ENCODE data around the gene VGF.
A peak's percentile ranks its signal among the peaks of the same experiment; 100 is the strongest.
"Not testable (repeated sequence)": the region's sequence is repeated elsewhere in the genome, so short reads cannot be mapped to it uniquely, and the experiment has no call there.

Gene VGF

GRCh38 chr7:101165075-101165957 lies at the start of gene VGF:
Gene VGF, minus strand, starts transcription at chr7:101165569. Its CDS starts 726 bp downstream, at chr7:101164843.
- peak; percentile 88 for DNase-seq (ENCODE audit: low spot score)

DNA sequence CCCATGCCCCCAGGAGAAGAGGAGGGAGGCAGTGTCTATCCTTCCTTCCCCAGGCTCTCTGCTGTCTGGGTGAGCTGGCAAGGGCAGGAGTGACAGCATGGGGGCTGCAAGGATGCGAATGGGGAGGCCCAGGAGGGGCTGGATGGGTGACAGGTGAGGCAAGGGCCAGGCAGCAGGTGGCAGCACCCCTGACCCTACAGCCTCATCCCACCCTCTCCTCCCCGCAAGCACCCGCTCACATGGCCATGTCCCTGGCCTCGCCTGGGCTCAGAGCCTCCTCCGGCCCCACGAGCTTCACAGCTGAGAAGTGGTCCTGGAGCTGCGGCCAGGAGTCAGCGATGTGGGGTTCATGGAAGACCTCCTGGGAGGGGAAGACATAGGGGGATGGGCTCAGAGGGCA lies 46.6 kb upstream of the VGF start:
- DNase-seq (ENCODE audit: low spot score), result no peak

DNA sequence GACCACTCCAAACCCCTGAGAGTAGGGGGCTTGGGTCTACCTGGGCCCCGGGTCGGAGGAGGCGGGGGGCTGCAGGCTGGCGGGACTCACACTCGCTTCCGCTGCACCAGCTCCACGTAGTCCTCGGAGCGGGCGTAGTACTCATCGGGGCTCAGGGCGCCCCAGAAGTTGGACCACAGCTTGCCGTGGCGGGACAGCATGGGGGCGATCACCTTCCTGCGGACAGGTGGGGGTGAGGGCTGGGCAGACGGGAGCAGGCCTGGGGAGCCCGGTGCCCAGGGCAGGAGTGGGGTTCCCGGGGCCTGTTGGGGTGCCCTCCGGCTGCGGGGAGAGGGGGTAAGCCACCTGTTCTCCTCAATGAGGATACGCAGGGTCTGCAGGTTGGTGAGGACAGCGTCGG lies 46.1 kb upstream of the VGF start:
- DNase-seq (ENCODE audit: low spot score), result no peak

DNA sequence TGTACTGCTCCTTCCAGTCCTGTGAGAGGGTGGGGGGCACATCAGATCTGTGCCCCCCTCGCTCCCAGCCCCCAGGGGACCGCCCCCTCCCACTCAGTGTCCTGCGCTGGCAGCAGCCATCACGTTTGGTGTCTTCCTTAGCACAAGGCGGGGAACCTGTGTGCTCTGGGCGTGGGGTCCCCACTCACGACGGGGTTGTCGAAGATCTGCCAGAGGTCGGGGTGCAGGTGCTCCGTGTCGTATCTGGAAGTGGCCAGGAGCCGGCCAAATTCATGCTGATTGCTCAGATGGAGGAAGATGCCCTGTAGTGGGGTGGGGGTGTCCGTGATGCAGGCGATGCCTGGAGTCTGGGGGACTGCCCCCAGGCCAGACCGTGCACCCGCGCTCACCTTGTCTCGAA lies 44.8 kb upstream of the VGF start:
- peak; percentile 4 for DNase-seq (ENCODE audit: low spot score)

DNA sequence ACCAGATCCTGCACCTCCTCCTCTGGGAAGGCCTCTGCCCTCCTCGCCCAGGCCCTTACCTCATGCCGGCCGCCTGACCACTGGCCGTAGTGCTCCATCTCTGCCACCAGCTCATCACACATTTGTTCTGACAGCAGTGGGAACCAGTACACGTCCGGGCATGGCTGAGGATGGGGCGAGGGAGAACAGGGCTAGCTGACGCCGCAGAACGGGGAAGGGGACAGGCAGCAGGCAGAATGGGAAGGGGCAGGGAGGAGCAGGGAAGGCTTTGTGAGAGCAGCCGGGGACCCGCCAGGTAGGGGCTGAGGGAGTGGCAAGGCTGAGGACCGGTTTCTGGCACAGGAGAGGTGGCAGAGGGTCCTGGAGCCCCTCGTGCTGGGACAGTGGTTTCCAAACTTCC lies 43.4 kb upstream of the VGF start:
- no peak for DNase-seq (ENCODE audit: low spot score)

DNA sequence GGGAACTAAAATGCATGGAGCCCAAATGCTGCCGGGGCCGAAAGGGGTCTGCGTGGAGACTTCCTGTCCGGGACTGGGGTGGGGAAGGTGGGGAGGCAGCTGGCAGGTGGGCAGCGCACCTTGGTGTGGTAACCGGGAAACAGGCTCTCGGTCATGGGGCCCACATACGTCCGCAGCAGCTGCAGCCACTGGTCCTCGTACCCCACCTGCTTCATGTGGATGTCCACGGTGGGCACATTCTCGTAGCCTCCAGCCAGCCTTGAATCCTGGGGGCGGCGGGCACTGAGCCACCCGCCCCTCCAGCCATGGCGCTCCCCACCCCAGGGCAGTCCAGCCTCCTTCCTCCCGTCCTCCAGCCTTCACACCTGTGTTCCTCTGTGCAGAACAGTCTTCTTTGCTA lies 42.1 kb upstream of the VGF start:
- DNase-seq (ENCODE audit: low spot score), result no peak

DNA sequence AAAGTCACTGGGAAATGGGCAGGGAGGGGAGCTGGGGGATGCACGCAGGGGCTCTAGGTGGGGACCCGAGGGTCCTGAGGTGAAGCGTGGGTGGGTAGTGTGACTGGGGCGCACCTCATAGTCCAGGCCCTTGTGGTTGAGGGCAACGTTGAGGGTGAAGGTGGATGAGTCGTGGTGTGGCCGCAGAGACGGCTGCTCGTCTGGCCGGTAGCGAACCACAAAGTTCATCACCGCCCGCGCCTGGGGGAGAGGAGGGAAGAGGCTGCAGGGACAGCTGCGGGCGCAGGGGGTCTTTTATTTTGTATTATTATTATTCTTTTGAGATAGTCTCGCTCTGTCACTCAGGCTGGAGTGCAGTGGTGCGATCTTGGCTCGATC lies 41.3 kb upstream of the VGF start:
- DNase-seq (ENCODE audit: low spot score), result no peak

DNA sequence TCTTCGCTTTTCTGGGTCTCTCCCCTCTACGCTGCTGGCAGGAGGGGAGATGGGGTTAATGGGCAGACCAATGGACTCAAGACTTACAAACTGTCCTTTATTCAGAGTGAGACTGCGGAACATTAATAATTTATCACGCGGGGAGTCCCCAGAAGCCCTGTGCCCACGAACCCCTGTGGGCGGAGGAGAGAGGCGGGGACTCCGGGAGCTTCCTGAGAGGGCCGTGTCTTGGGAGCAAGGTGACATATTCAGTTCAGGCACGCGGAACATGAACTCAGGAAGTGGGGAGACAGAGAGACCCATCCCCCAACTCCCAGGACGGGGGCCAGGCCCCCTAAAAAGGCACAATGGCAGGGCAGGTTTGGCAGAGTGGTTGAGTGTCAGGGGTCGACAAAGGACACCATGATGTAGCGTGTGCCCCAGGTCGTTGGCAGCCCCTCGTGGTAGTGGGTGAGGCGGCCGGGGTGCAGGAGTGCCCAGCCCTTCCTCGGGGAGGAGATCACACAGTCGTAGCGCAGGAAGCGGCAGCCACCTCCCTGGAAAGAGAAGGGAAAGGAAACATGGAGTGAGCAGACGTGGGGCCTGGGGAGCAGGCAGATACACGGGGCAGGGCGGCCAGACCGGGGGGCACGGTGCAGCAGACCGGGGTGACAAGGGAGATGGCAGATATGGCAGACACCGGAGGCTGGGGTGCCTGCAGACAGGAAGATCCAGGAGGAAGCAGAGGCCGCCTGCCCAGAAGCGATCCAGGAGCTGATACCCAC lies 40.7 kb upstream of the VGF start:
- DNase-seq (ENCODE audit: low spot score), result no peak

DNA sequence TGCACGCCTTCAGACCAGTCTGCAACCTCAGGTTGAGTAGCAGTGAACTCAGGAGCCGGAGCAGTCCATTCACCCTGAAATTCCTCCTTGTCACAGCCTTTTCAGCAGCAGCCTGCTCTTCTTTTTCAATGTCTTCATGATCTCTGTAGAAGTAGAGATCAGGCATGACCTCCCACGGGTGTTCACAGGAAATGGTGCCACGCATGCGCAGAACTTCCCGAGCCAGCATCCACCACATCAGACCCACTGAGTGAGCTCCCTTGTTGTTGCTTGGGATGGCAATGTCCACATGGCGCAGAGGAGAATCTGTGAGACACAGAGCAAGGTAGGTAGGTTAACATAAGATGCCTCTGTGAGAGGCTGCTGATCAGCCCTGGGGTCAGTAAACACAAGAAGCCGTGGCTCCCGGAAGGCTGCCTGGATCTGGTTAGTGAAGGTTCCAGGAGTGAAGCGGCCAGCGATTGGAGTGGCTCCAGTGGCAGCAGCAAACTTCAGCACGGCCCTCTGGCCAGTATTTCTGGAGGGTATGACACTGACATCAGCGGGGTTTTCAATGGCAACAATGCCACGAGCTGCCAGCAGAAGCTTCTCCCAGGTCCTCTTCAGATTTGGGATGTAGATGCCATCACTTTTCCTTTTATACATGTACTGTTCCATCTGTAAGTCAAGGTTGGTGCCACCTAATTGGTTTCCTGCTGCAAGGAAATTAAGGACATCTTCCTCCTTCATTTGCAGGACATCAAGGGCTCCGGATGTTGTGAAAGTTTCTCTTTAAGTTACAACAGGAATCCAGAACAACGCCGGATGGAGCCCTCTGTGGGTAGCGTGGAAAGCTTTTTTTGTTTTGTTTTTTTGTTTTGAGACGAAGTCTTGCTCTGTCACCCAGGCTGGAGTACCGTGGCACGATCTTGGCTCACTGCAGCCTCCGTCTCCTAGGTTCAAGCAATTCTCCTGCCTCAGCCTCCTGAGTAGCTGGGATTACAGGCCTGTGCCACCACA lies 38.7 kb upstream of the VGF start:
- not testable (repeated sequence) for DNase-seq (ENCODE audit: low spot score)

GRCh38 chr7:101202603-101202918 lies 37.2 kb upstream of the VGF start:
- DNase-seq (ENCODE audit: low spot score), result no peak

DNA sequence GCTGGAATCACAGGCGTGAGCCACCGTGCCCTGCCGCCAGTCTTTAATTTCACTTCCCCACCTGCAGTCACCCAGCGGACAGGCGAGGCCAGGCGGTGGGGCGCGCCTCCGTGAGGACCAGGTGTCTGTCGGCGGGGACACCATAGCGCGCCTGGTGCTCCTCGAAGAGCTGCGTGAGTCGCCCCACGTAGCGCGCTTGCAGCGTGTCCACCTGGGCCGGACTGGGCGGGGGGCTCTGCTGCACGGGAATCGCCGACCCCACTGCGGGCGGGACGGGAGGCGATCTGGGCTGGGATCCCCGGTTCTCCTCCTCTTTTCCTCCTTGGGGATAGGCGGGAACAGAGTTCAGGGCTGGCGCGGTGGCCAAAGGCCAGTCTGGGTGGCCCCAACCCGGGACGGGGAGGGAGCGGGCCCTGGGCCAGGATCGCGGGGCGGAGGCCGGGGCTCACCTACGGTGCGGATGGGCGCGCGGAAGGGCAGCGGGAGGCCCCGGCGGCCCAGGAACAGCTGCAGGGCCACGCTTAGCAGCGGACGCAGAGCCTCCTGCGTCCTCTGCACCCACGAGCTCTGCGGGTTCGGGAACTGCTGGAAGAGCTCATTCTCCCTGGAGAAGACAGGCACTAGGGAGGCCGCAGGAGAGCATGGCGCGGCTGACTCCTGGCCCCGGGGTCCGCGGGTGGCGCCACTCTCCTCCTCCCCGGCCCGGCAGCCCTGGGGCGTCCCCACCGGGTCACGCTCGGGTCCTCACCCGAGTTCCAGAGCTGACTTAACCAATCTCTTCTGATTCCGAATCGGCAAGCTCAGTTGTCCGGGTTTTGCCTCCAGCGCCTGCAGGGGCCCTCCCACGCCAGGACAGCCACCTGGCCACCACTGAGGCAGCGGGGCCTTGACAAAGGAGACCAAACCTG lies 36.6 kb upstream of the VGF start:
- DNase-seq (ENCODE audit: low spot score), result peak; percentile 72

DNA sequence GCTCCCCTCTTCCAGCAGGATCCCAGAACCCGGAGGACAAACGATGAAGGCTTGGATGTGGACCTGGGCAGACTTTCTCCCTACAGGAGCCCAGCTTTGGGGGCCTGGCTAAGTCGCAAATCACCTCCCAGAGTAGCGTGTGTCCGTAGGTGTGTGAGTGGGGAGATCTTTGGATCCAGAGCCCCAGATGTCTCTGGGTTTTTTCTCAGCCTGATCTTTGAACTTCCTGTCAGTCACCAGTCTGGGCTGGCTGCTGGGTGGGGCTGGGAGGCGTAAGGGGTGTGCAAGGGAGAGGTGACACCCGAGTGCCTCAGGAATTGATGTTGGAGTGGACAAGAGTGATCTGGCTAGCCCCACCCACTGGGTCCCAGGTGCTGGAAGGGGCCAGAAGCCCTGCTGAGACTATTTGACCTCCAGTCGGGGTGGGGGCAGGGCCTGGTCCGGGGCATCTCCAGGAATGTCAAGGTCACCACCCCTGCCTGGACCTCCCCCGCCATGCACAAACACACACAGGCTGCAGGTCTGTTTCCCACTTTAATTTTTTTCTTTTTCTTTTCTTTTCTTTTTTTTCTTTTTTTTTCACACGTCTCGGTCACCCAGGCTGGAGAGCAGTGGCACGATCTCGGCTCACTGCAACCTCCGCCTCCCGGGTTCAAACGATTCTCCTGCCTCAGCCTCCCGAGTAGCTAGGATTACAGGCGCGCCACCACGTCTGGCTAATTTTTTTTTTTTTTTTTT lies 35.7 kb upstream of the VGF start, which contains the start of gene MOGAT3:
TSS of gene MOGAT3 (minus strand) at position 175 of the 738 bp plus-strand sequence. CDS start 182 bp downstream, outside the sequence.
- DNase-seq (ENCODE audit: low spot score), result no peak

GRCh38 chr7:101200504-101200861 lies 35.1 kb upstream of the VGF start:
- no peak for DNase-seq (ENCODE audit: low spot score)

- DNase-seq (ENCODE audit: low spot score), result not testable (repeated sequence)
Measured at GRCh38 chr7:101199522-101199921, 34.2 kb upstream of the VGF start.

DNA sequence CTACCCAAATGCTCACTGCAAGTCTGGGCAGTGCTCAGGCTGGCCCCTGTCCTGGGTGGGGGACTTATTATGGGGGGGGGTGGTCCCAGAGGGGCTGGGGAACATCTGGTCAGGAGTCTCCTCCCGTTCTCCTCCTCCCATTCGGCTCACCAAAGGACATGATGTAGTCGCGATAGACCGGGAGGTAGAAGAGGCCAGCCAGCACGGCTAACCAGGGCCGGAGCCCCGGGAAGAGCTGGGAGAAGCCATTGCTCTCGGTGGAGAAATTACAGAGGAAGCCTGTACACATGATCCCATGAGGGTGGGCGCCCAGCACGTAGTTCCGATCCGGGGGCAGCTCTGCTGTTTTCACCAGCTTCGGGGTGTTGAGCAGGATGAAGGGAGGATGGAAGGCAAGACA lies 33.1 kb upstream of the VGF start:
- DNase-seq (ENCODE audit: low spot score), result no peak

- DNase-seq (ENCODE audit: low spot score), result no peak
Measured at GRCh38 chr7:101197991-101198390, 32.6 kb upstream of the VGF start.

DNA sequence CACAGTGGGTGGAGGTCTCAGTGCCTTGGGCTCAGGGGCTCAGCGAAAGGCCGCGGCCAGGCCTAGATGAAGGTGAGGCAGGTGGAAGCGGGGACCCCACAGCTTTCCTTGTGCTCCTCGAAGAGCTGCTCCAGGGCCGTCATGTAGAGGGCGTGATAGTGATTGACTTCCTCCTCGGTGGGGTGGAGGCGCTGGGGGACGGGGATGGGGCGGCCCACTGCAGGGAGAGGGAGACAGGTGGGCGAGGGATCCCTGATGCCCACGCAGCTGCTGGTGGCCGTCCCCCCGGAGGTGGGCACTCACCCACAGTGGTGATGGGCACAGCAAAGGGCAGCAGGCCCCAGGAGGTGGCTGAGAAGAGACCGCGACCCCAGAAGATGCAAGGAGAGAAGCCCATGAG lies 30.5 kb upstream of the VGF start:
- DNase-seq (ENCODE audit: low spot score), result peak; percentile 10

DNA sequence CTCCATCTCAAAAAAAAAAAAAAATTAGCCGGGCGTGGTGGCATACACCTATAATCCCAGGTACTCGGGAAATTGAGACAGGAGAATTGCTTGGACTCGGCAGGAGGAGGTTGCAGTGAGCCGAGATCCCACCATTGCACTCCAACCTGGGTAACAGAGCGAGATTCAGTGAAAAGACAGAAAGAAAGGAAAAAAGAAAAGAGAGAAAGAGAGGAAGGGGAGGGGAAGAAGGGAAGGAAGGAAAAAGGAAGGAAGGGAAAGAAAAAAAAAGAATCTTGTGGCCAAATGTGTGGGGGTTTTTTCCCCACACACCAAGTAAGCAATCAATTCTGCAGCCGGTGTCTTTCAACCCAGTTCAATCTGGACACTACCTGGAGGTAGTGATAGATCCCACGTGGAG lies 23.7 kb upstream of the VGF start:
- no peak for DNase-seq (ENCODE audit: low spot score)

GRCh38 chr7:101186844-101187428 lies 21.6 kb upstream of the VGF start:
- DNase-seq (ENCODE audit: low spot score), result no peak

DNA sequence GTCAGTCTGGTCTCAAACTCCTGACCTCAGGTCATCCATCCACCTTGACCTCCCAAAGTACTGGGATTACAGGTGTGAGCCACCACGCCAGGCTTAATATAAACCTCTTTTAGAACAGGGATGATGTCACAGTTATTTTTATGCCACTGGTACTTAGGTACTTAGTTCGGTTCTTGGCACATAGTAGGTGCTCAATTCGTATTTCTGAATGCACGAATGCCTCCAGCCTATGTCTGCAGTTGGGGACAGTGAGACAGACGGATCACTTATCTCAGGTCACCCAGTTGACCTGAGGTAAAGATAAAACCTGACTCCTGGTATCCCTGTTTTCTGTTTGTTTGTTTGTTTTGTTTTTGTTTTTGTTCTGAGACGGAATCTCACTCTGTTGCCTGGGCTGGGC lies 20.8 kb upstream of the VGF start:
- DNase-seq (ENCODE audit: low spot score), result no peak

Data from iPS-NIHi11 (cell line).